HepG2 (cell line): Measurements from ENCODE around the gene ARMC5. TPM values are rescaled to one million over a fixed set of nuclear protein-coding genes. Genes with fewer than 3 reads are reported as not detected.
A peak's percentile ranks its signal among the peaks of the same experiment; 100 is the strongest.

Experiments used
- AGO1 ChIP-seq: fragments of 200-400 bp; formaldehyde crosslinking; IDR thresholded peaks from 2 replicates; pipeline ENCODE4 v1.6.1; 2017; ENCODE audit warnings: mild to moderate bottlenecking, low read depth, low read length, moderate library complexity; ENCODE audit not compliant: poor library complexity, severe bottlenecking
- ARNT ChIP-seq: fragments of 450-650 bp; IDR thresholded peaks from 2 replicates; pipeline ENCODE4 v1.6.1; 2017
- ESRRA ChIP-seq: sonication (generic); formaldehyde crosslinking; IDR thresholded peaks from 2 replicates; pipeline ENCODE4 v1.5.1; 2020; ENCODE audit warnings: mild to moderate bottlenecking, low read depth, missing genetic modification reagents
- FLYWCH1 ChIP-seq: sonication (generic); formaldehyde crosslinking; IDR thresholded peaks from 2 replicates; pipeline ENCODE4 v1.8.1; 2023; ENCODE audit warnings: mild to moderate bottlenecking, missing genetic modification reagents
- HNRNPUL1 ChIP-seq: fragments of 200-400 bp; formaldehyde crosslinking; IDR thresholded peaks from 2 replicates; pipeline ENCODE4 v1.6.1; 2017; ENCODE audit warnings: low read depth, mild to moderate bottlenecking, low read length, moderate library complexity
- MATR3 ChIP-seq: sonication (generic); formaldehyde crosslinking; IDR thresholded peaks from 2 replicates; pipeline ENCODE4 v1.4.0; 2020; ENCODE audit warnings: missing genetic modification reagents
- MBNL3 ChIP-seq: fragments of 250-450 bp; sonication (Bioruptor Pico); conservative IDR thresholded peaks from 2 replicates; pipeline ENCODE4 v1.8.0; 2022; ENCODE audit warnings: mild to moderate bottlenecking, inconsistent platforms
- NFKB2 ChIP-seq: sonication (generic); formaldehyde crosslinking; IDR thresholded peaks from 2 replicates; pipeline ENCODE4 v1.4.0; 2020; ENCODE audit warnings: missing genetic modification reagents, borderline replicate concordance
- NFKBIZ ChIP-seq: IDR thresholded peaks from 2 replicates; pipeline ENCODE4 v1.6.1; 2018; ENCODE audit warnings: missing genetic modification reagents, missing compliant biosample characterization
- NR2F2 ChIP-seq: IDR thresholded peaks from 2 replicates; pipeline ENCODE4 v1.6.1; 2012; ENCODE audit warnings: low read depth, inconsistent platforms, borderline replicate concordance
- TAF15 ChIP-seq: fragments of 200-400 bp; formaldehyde crosslinking; IDR thresholded peaks from one replicate; pipeline ENCODE4 v1.6.1; 2018; ENCODE audit warnings: mild to moderate bottlenecking, low read depth, low read length; ENCODE audit not compliant: poor library complexity, severe bottlenecking
- TBX2 ChIP-seq: sonication (generic); formaldehyde crosslinking; IDR thresholded peaks from 2 replicates; pipeline ENCODE4 v1.5.0; 2020; ENCODE audit warnings: missing genetic modification reagents, mild to moderate bottlenecking, borderline replicate concordance
- YEATS4 ChIP-seq: sonication (generic); formaldehyde crosslinking; IDR thresholded peaks from 2 replicates; pipeline ENCODE4 v1.4.0; 2020; ENCODE audit warnings: missing genetic modification reagents, borderline replicate concordance
- ZBTB3 ChIP-seq: sonication (generic); formaldehyde crosslinking; IDR thresholded peaks from 2 replicates; pipeline ENCODE4 v1.4.0; 2020; ENCODE audit warnings: low read depth, mild to moderate bottlenecking, moderate library complexity, missing genetic modification reagents, borderline replicate concordance
- ZFAT ChIP-seq: sonication (generic); formaldehyde crosslinking; conservative IDR thresholded peaks from 2 replicates; pipeline ENCODE4 v1.8.1; 2023; ENCODE audit warnings: missing genetic modification reagents, inconsistent platforms
- ZNF335 ChIP-seq: sonication (generic); formaldehyde crosslinking; IDR thresholded peaks from 2 replicates; pipeline ENCODE4 v1.4.0; 2020; ENCODE audit warnings: missing genetic modification reagents
- ZNF557 ChIP-seq: sonication (generic); formaldehyde crosslinking; IDR thresholded peaks from 2 replicates; pipeline ENCODE4 v1.4.0; 2020; ENCODE audit warnings: missing genetic modification reagents
- ZSCAN12 ChIP-seq: sonication (generic); formaldehyde crosslinking; IDR thresholded peaks from 2 replicates; pipeline ENCODE4 v1.9.0; 2021; ENCODE audit warnings: mild to moderate bottlenecking, missing genetic modification reagents
- polyA plus RNA-seq, 8 experiments: library from polyadenylated mRNA; depleted of rRNA in 3 of 8; stranded (reverse) in 7 of 8; unstranded in 1 of 8; fragments of >200 nt; fragmentation: Illumina TruSeq in 4 of 8; extraction: Trizol in 4 of 8; gene quantifications; 2 replicates each; pipeline versions ENCODE4 v1.2.1 to v1.2.3, GENCODE V29; 2011 to 2016; ENCODE audit warnings: low read depth in 4 of 8, missing spikeins in 1 of 8, mixed read lengths in 1 of 8; ENCODE audit not compliant: insufficient read depth in 1 of 8
- total RNA-seq, 5 experiments: library from RNA; depleted of rRNA; stranded (reverse); fragments of >200 nt; fragmentation: Illumina TruSeq; extraction: Trizol; gene quantifications; 2 replicates each; pipeline ENCODE4 v1.2.3, GENCODE V29; 2016; ENCODE audit warnings: low read depth in 1 of 5
- TF ChIP-seq, protein P1 (sequence below): sonication (generic); formaldehyde crosslinking; conservative IDR thresholded peaks from 2 replicates; pipeline ENCODE4 v1.8.0; 2022; ENCODE audit warnings: low read depth, missing genetic modification reagents
- TF ChIP-seq, protein P2 (sequence below): sonication (generic); formaldehyde crosslinking; IDR thresholded peaks from 2 replicates; pipeline ENCODE4 v1.9.0; 2021; ENCODE audit warnings: missing genetic modification reagents, borderline replicate concordance
- TF ChIP-seq, protein P3 (sequence below): sonication (generic); formaldehyde crosslinking; IDR thresholded peaks from 2 replicates; pipeline ENCODE4 v1.4.0; 2020; ENCODE audit warnings: missing genetic modification reagents
- TF ChIP-seq, protein P4 (sequence below): sonication (generic); formaldehyde crosslinking; conservative IDR thresholded peaks from 2 replicates; pipeline ENCODE4 v1.4.0; 2020; ENCODE audit warnings: missing genetic modification reagents

ARMC5 gene
- total and polyA plus RNA-seq, 2 of the 13 experiments (the other 11 are each of a cell fraction or from before 2014, with no cell fraction given): 10.8 to 22.3 TPM

DNA sequence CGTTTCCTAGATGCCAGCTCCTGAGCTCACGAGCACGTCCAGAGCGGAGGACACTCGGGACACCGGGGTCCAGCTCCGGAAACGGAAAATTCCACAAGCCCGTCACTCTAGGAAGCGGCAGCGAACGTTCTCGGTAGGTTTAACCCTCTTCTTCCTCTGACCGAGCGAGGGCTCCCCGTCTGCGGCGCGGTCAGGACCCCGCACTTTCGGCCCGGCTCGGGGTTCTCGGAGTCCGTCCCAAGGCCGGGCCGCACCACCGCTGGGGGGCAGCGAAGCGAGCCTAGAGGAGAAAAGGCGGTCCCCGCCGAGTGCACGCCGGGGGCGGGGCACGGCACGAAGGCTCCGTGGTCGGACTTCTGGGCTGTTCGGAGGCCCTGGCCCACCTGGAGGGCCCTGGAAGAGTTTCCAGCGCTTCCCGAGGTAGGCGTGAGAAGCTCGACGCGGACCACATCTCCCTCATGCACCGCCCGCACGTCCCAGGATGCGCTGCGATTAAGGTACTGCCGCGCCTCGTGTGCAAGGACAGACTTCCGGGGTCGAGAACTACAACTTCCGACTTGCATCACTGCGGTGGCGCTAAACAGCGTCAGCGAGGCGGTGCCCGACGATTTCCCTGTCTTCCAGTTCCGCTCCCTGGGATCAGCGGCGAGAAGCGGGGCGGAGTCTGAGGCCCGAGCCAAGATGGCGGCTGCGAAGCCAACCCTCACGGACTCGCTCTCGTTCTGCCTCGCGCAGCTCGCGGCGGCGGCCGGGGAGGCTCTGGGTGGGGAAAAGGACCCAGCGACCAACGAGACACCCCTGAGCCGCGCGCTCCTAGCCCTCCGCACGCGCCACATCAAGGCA lies at the start of gene ARMC5 (continued):
- TF ChIP-seq, protein P1, sequence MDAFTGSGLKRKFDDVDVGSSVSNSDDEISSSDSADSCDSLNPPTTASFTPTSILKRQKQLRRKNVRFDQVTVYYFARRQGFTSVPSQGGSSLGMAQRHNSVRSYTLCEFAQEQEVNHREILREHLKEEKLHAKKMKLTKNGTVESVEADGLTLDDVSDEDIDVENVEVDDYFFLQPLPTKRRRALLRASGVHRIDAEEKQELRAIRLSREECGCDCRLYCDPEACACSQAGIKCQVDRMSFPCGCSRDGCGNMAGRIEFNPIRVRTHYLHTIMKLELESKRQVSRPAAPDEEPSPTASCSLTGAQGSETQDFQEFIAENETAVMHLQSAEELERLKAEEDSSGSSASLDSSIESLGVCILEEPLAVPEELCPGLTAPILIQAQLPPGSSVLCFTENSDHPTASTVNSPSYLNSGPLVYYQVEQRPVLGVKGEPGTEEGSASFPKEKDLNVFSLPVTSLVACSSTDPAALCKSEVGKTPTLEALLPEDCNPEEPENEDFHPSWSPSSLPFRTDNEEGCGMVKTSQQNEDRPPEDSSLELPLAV: no peak
- TF ChIP-seq ZBTB3 (CRISPR knock-in tag) (0 out of 2 replicates have a peak, but pooled peaks have one; percentile 33), TAF15 (no peak), ZSCAN12 (CRISPR knock-in tag) (peak; percentile 50), NR2F2 (no peak), ZNF557 (CRISPR knock-in tag) (0 out of 2 replicates have a peak, but pooled peaks have one; percentile 68), ESRRA (CRISPR knock-in tag) (no peak), TBX2 (CRISPR knock-in tag) (peak; percentile 90), MBNL3 (no peak), YEATS4 (CRISPR knock-in tag) (peak; percentile 97), AGO1 (no peak), ARNT (no peak), NFKBIZ (CRISPR knock-in tag) (0 out of 2 replicates have a peak, but pooled peaks have one; percentile 56), NFKB2 (peak; percentile 94), ZFAT (CRISPR knock-in tag) (0 out of 2 replicates have a peak, but pooled peaks have one; percentile 29), ZNF335 (CRISPR knock-in tag) (peak; percentile 85; the same call in 1 of the 2 replicates), FLYWCH1 (CRISPR knock-in tag) (no peak), MATR3 (CRISPR knock-in tag) (no peak), HNRNPUL1 (no peak)
- TF ChIP-seq, protein P2, sequence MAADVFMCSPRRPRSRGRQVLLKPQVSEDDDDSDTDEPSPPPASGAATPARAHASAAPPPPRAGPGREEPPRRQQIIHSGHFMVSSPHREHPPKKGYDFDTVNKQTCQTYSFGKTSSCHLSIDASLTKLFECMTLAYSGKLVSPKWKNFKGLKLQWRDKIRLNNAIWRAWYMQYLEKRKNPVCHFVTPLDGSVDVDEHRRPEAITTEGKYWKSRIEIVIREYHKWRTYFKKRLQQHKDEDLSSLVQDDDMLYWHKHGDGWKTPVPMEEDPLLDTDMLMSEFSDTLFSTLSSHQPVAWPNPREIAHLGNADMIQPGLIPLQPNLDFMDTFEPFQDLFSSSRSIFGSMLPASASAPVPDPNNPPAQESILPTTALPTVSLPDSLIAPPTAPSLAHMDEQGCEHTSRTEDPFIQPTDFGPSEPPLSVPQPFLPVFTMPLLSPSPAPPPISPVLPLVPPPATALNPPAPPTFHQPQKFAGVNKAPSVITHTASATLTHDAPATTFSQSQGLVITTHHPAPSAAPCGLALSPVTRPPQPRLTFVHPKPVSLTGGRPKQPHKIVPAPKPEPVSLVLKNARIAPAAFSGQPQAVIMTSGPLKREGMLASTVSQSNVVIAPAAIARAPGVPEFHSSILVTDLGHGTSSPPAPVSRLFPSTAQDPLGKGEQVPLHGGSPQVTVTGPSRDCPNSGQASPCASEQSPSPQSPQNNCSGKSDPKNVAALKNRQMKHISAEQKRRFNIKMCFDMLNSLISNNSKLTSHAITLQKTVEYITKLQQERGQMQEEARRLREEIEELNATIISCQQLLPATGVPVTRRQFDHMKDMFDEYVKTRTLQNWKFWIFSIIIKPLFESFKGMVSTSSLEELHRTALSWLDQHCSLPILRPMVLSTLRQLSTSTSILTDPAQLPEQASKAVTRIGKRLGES (CRISPR knock-in tag): peak; percentile 84
- TF ChIP-seq, protein P3, sequence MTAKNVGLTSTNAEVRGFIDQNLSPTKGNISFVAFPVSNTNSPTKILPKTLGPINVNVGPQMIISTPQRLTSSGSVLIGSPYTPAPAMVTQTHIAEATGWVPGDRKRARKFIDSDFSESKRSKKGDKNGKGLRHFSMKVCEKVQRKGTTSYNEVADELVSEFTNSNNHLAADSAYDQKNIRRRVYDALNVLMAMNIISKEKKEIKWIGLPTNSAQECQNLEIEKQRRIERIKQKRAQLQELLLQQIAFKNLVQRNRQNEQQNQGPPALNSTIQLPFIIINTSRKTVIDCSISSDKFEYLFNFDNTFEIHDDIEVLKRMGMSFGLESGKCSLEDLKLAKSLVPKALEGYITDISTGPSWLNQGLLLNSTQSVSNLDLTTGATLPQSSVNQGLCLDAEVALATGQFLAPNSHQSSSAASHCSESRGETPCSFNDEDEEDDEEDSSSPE (CRISPR knock-in tag): peak; percentile 94
- TF ChIP-seq, protein P4, sequence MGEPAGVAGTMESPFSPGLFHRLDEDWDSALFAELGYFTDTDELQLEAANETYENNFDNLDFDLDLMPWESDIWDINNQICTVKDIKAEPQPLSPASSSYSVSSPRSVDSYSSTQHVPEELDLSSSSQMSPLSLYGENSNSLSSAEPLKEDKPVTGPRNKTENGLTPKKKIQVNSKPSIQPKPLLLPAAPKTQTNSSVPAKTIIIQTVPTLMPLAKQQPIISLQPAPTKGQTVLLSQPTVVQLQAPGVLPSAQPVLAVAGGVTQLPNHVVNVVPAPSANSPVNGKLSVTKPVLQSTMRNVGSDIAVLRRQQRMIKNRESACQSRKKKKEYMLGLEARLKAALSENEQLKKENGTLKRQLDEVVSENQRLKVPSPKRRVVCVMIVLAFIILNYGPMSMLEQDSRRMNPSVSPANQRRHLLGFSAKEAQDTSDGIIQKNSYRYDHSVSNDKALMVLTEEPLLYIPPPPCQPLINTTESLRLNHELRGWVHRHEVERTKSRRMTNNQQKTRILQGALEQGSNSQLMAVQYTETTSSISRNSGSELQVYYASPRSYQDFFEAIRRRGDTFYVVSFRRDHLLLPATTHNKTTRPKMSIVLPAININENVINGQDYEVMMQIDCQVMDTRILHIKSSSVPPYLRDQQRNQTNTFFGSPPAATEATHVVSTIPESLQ: no peak
